ENCODE data around the gene MSMO1. TPM values are rescaled to one million over a fixed set of nuclear protein-coding genes. Genes with fewer than 3 reads are reported as not detected.

MSMO1 gene
- total and polyA plus RNA-seq, 10 of the 15 experiments (the other 5 are each of a cell fraction or from before 2014, with no cell fraction given) = 63.6 to 168 (median 105) TPM

DNA sequence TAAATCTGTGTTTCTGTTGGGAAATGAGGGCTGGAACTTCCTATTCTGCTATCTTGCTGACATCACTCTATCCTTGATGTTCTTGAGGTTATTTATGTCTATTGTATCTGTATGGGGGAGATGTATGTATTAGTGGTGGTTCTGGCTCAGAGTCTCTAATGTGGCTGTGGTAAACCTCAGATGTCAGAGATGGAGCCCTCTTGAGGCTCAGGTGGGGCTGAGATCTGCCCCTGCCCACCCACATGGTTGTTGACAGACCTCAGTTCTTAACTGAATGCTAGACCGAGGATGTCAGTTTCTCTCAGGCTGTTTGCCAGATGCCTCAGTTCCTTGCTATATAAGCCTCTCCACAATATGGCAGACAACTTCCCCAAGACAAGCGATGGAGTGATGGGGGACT lies 48.0 kb downstream of the MSMO1 start (continued):
- no peak for TF ChIP-seq NBN (IDR thresholded peaks at IDR 0.05)
- TF ChIP-seq EGR1 (IDR thresholded peaks at IDR 0.05; ENCODE audit: borderline replicate concordance in 1 of 2, low read depth in 2 of 2, low read length in 2 of 2) = no peak
- TF ChIP-seq NR2C2 (IDR thresholded peaks at IDR 0.05; ENCODE audit: borderline replicate concordance, control insufficient read depth, insufficient read length, low read depth) = no peak
- TF ChIP-seq MYB (IDR thresholded peaks at IDR 0.05; ENCODE audit: borderline replicate concordance, low read depth, low read length) = no peak
- no peak for TF ChIP-seq MEF2B (IDR thresholded peaks at IDR 0.05; ENCODE audit: partially characterized antibody, poor library complexity, severe bottlenecking)
- no peak for TF ChIP-seq ETV6 (conservative IDR thresholded peaks at IDR 0.05 in 1 of 2, IDR thresholded peaks at IDR 0.05 in 1 of 2; ENCODE audit: borderline replicate concordance in 1 of 2, low read depth in 1 of 2)
- no peak for TF ChIP-seq LARP7 (IDR thresholded peaks at IDR 0.05)

DNA sequence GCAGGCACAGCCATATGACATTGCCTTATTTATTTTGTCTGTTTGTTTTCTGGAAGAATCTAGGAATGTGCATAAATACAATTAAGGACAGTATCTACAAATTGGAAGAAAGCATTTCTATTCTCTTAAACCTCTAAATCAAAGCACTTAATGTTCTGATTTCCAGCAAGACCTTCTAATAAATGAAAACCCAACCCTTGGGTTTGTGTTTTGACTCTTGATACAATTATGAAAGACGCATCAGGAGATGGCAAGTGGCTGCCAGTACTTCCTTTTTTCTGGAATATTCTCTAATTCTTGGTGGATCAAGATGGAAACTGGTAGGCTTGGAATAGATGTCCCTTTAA lies 50.9 kb downstream of the MSMO1 start:
- ChIA-PET SMC1A (ENCODE audit: uncharacterized antibody, unreplicated experiment) (interaction anchor here (1.3 kb wide), 1 partner anchor 32 kb away, joined by 3 read pairs; no protein-coding TSS in a partner anchor), POLR2A (no interaction called here), CTCF (interaction anchor here (0.8 to 2.2 kb wide), 3 partner anchors 10 to 246 kb away, joined by 3 to 8 read pairs (median 3); no protein-coding TSS in a partner anchor), RAD21 (ENCODE audit: unreplicated experiment) (no interaction called here)
- in situ Hi-C loops (cut with MboI) (no loop called here), intact Hi-C loops (cut with micrococcal nuclease; ENCODE audit: unreplicated experiment) (no loop called here)
- no peaks in the 10 kb centered on the region for H3K9me3 ChIP-seq (replicated peaks; ENCODE audit: control insufficient read depth, insufficient read depth, low read length)
- H3K36me3 ChIP-seq (ENCODE audit: control insufficient read depth in 2 of 2, insufficient read depth in 2 of 2, low read length in 1 of 2) = no peaks in the 10 kb centered on the region
- no peaks in the 10 kb centered on the region for H4K20me1 ChIP-seq (ENCODE audit: control insufficient read depth, insufficient read depth)
- H3K27ac ChIP-seq (ENCODE audit: control insufficient read depth, insufficient read depth) = no peak overlapping the region
- DNase-seq (ENCODE audit: low read depth, low spot score) (no peak), FAIRE-seq (no peak), ATAC-seq (no peak)
- H2AFZ ChIP-seq (ENCODE audit: control insufficient read depth, low read depth, low read length) = no peak overlapping the region
- H3K27me3 ChIP-seq (replicated peaks in 1 of 2; ENCODE audit: control insufficient read depth in 2 of 2, insufficient read depth in 2 of 2, low read length in 1 of 2) = peaks cover 0 to 19% of the 10 kb centered on the region in 2 experiments
- H3K9ac ChIP-seq (ENCODE audit: control insufficient read depth, insufficient read depth, low read length) = no peak overlapping the region
- WGBS (ENCODE audit: insufficient coverage, insufficient replicate concordance, low lambda C conversion rate, missing lambda C conversion rate) = 54% methylated on average over 1 of the region's 1 CpG
- no peaks in the 10 kb centered on the region for H3K4me1 ChIP-seq (ENCODE audit: control insufficient read depth, insufficient read depth, low read length)
- TF ChIP-seq RFX5 (IDR thresholded peaks at IDR 0.05; ENCODE audit: low read depth, low read length) (no peak), IKZF1 (conservative IDR thresholded peaks at IDR 0.05) (no peak), BHLHE40 (IDR thresholded peaks at IDR 0.05; ENCODE audit: borderline replicate concordance in 1 of 2, low read depth in 2 of 2, low read length in 1 of 2) (no peak), ZNF24 (IDR thresholded peaks at IDR 0.05) (no peak), ESRRA (IDR thresholded peaks at IDR 0.05; ENCODE audit: low read length) (no peak), RCOR1 (conservative IDR thresholded peaks at IDR 0.05; ENCODE audit: low read depth, low read length) (no peak), NFYB (IDR thresholded peaks at IDR 0.05; ENCODE audit: insufficient read depth, low read depth, low read length) (no peak), POLR2A (IDR thresholded peaks at IDR 0.05; ENCODE audit: low read depth, low read length) (no peak), SREBF2 (IDR thresholded peaks at IDR 0.05; ENCODE audit: low read length) (no peak), HDGF (IDR thresholded peaks at IDR 0.05) (no peak), RELA (IDR thresholded peaks at IDR 0.05; ENCODE audit: borderline replicate concordance, partially characterized antibody) (no peak), EP300 (IDR thresholded peaks at IDR 0.05; ENCODE audit: borderline replicate concordance in 1 of 2, control insufficient read depth in 1 of 2, low read depth in 2 of 2, low read length in 2 of 2) (no peak), FOXM1 (IDR thresholded peaks at IDR 0.05; ENCODE audit: low read depth, low read length) (no peak), POU2F2 (IDR thresholded peaks at IDR 0.05; ENCODE audit: borderline replicate concordance, low read depth, low read length) (no peak), CBFB (IDR thresholded peaks at IDR 0.05; ENCODE audit: low read depth) (no peak), SRF (IDR thresholded peaks at IDR 0.05; ENCODE audit: low read depth in 2 of 2, low read length in 2 of 2) (no peak), TCF7 (IDR thresholded peaks at IDR 0.05; ENCODE audit: borderline replicate concordance) (no peak), PAX5 (IDR thresholded peaks at IDR 0.05; ENCODE audit: borderline replicate concordance, low read depth, low read length) (no peak), EED (IDR thresholded peaks at IDR 0.05; ENCODE audit: low read depth) (no peak)
- TF ChIP-seq, protein P1, sequence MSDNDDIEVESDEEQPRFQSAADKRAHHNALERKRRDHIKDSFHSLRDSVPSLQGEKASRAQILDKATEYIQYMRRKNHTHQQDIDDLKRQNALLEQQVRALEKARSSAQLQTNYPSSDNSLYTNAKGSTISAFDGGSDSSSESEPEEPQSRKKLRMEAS (IDR thresholded peaks at IDR 0.05; ENCODE audit: low read depth, low read length) = no peak
- no peak overlapping the region for H3K4me2 ChIP-seq (ENCODE audit: control insufficient read depth, insufficient read depth)
- no TSS peak for BruUV-seq (replicated peaks)
- no peak overlapping the region for H3K4me3 ChIP-seq
- no peaks in the 10 kb centered on the region for H3K79me2 ChIP-seq (ENCODE audit: control insufficient read depth, insufficient read depth, low read length)

Data from GM12878 (cell line).